Skin epidermis (tissue), 12 donors: Measurements from ENCODE around the gene SCG2.

Source experiments
- H3K27ac ChIP-seq, 21 experiments: fragments of 200-600 bp; sonication (generic) in 11 of 21; one replicate each; pipeline ENCODE4 v1.5.0; 2020; ENCODE audit warnings: mild to moderate bottlenecking in 3 of 21, inconsistent platforms in 2 of 21, moderate library complexity in 2 of 21
- H3K4me3 ChIP-seq, 7 experiments: fragments of 200-600 bp; sonication (generic) in 2 of 7; one replicate each; pipeline ENCODE4 v1.5.0; 2020; ENCODE audit warnings: inconsistent platforms in 2 of 7, mild to moderate bottlenecking in 2 of 7, moderate library complexity in 1 of 7

SCG2 gene, protein sequence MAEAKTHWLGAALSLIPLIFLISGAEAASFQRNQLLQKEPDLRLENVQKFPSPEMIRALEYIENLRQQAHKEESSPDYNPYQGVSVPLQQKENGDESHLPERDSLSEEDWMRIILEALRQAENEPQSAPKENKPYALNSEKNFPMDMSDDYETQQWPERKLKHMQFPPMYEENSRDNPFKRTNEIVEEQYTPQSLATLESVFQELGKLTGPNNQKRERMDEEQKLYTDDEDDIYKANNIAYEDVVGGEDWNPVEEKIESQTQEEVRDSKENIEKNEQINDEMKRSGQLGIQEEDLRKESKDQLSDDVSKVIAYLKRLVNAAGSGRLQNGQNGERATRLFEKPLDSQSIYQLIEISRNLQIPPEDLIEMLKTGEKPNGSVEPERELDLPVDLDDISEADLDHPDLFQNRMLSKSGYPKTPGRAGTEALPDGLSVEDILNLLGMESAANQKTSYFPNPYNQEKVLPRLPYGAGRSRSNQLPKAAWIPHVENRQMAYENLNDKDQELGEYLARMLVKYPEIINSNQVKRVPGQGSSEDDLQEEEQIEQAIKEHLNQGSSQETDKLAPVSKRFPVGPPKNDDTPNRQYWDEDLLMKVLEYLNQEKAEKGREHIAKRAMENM

DNA sequence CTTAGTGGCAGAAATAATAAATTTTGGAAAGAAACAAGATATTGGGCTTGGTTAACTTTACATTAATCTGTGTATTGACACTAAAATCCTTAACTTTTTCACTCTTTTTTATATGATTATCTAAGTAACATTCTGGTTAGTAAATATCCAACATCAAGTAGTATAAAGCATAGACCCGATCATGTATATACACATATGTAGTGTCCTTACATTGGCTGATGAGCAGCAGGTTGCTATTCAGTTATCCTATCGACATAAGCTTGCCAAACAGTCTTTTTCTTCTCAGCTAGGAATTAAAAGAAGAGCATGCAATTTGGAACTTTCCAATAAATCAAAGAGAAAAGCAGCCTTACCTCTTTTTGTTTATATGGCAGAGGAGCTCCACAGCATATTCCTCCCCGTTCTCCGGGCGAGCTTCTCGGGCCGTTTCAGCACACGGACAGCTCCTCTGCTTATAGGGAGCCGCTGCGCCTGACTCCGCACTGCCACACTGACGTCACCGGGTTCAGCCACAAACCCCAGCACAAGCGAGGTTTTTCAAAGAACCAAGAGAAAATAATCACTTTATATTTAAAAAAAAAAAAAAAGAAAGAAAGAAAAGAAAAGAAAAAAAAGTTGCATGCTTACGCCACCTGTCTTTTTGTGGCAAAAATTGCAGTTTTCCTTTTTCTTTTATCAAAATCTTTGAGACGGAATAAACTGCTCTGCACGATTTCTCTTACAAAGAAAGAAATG, at the start of gene SCG2:
SCG2 (minus strand) TSS at position 430 of the 735 bp plus-strand sequence. CDS start 3,079 bp downstream, outside the sequence.
- H3K4me3 ChIP-seq = peak within 1 kb of the TSS in 1 of 7 experiments; percentile 6

GRCh38 chr2:223649554-223650533, 47.7 kb upstream of the SCG2 start:
- no peak overlapping the region for H3K4me3 ChIP-seq
- H3K27ac ChIP-seq = no peak overlapping the region

More for the DNA sequence above, at the start of gene SCG2:
- no peak within 1 kb of the TSS for H3K27ac ChIP-seq

DNA sequence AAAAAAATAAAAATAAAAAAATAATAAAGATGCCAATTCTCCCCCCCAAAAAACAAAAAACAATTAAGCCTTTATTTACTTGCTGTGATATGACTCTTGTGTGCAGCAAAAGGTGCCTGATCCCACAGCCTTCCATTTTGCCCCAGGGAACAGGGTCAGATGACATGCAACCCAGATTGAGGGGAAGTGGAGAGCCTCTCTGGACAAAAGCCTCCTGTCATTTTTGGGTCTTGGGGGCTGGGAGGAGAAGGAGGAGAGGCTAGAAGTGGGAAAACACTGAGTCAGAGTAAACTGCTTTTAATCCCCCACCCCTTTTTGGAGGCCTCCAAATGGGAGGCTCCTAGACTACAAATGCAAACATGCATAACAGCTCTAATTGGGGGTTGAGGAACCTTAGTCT, 46.6 kb upstream of the SCG2 start:
- H3K4me3 ChIP-seq = no peak overlapping the region
- H3K27ac ChIP-seq = no peak overlapping the region

GRCh38 chr2:223647258-223647952, 45.2 kb upstream of the SCG2 start:
- no peak overlapping the region for H3K27ac ChIP-seq
- no peak overlapping the region for H3K4me3 ChIP-seq

- Histone ChIP-seq H3K27ac (no peak overlapping the region), H3K4me3 (no peak overlapping the region)
These were observed 42.0 kb upstream of the SCG2 start for GRCh38 chr2:223644136-223644535.

- Histone ChIP-seq H3K27ac (no peak overlapping the region), H3K4me3 (no peak overlapping the region)
These were observed 41.1 kb upstream of the SCG2 start for GRCh38 chr2:223643309-223643708.

DNA sequence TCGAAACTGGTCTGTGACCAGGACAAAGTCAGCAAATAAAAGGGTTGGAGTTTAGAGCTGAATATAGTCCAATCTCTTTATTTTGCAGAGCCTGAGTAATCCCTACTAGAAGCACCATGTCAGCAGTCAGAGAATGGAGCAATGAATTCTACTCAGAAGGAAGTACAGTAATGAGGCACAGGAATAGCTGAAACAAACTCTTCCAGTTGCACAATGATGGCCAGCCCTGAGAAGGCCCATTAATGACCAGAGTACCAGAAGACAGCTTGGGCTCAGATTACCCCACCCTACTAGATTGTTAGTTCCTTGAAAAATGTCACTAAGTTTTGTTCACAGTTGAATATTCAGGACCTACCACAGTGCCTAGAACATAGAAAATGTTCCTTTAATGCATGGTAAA, 40.3 kb upstream of the SCG2 start:
- Histone ChIP-seq H3K4me3 (no peak overlapping the region), H3K27ac (no peak overlapping the region)

DNA sequence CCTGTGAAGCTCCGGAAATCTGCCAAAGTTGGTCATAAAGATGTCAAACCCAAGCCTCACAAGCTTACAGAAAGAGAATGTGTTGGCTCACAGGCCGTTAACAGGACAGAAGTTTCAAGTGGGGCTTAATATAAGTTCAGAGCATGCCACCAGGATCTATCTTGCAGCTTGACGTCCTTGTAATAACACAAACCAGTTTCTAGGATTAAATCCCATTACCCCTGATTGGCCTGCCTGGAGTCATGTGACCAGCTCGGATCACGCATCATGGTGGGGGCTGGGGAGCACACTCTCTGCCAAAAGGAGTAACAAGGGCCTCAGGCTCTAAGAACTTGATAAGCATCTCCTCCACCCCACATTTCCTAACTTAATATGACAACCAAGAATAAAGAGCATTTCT, 38.9 kb upstream of the SCG2 start:
- no peak overlapping the region for H3K27ac ChIP-seq
- H3K4me3 ChIP-seq = no peak overlapping the region

DNA sequence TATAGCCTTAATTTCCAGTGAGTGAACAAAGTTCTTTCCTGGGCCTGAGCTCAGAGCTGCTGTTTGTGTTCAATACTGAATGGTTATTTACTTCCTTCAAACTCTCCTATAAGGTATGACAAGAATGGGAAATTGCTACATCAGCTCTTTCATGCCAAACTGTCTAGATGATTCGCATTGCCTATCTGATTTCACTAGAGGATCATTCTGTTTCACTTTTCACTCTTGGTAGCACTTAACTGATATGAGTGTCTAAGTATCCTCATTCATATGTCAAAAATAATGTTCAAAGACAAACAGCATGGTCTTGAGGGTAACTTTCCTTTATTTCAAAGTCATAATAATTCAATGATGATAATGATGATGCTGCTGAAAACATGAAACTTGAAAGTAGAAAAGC, 32.9 kb upstream of the SCG2 start:
- Histone ChIP-seq H3K27ac (no peak overlapping the region), H3K4me3 (no peak overlapping the region)

DNA sequence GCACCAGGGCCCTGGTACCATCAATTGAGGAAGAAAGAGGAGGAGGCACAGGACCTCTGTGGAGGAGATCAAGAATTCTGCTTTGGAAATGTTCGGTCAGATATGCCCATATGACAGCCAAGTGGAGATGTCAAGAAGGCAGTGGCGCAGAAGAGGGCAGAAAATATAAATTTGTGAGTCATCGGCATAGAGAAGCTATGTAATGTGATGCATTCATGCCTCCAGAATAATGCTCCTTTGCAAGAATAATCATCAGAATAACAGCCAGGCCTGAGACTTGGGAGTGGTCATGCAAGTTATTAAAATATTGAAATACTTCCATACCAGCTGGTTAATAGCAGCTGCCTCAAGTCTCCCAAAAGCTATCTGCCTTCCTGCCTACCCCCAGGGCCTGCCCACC, 32.1 kb upstream of the SCG2 start:
- no peak overlapping the region for H3K27ac ChIP-seq
- H3K4me3 ChIP-seq = no peak overlapping the region

GRCh38 chr2:223633656-223634055, 31.5 kb upstream of the SCG2 start:
- Histone ChIP-seq H3K27ac (no peak overlapping the region), H3K4me3 (no peak overlapping the region)

DNA sequence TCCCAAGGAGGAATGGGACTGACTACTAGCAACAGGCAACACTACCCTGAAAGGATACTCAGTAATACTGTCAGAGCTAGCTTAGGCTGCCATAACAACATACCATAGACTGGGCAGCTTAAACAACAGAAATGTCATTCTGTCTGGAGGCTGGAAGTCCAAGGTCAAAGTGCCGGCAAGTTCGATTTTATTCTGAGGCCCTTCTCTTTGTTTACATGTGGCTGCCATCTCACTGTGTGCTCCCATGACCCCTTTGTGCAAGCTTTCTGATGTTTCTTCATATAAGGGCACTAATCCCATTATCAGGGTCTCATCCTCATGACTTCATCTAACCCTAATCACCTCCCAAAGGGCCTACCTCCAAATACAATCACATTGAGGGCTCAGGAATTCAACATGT, 30.7 kb upstream of the SCG2 start:
- Histone ChIP-seq H3K27ac (no peak overlapping the region), H3K4me3 (no peak overlapping the region)

GRCh38 chr2:223626716-223627115, 24.6 kb upstream of the SCG2 start:
- H3K27ac ChIP-seq = no peak overlapping the region
- H3K4me3 ChIP-seq = no peak overlapping the region

GRCh38 chr2:223625652-223626051, 23.5 kb upstream of the SCG2 start:
- H3K27ac ChIP-seq = no peak overlapping the region
- H3K4me3 ChIP-seq = no peak overlapping the region

GRCh38 chr2:223621901-223622300, 19.7 kb upstream of the SCG2 start:
- H3K27ac ChIP-seq = no peak overlapping the region

GRCh38 chr2:223619486-223620129, 17.4 kb upstream of the SCG2 start:
- no peak overlapping the region for H3K4me3 ChIP-seq
- H3K27ac ChIP-seq = no peak overlapping the region

More at GRCh38 chr2:223621901-223622300, 19.7 kb upstream of the SCG2 start:
- no peak overlapping the region for H3K4me3 ChIP-seq

GRCh38 chr2:223618172-223619035, 16.2 kb upstream of the SCG2 start:
- Histone ChIP-seq H3K4me3 (no peak overlapping the region), H3K27ac (no peak overlapping the region)

- H3K4me3 ChIP-seq = no peak overlapping the region
- H3K27ac ChIP-seq = no peak overlapping the region
These were observed 12.4 kb upstream of the SCG2 start for GRCh38 chr2:223614534-223614933.
